NCI-H1930 (cell line): ENCODE results near the gene TPCN1.

Experiments
- DNase-seq, 2 experiments: peaks; one replicate each; lab custom pipeline; 2025; lab: John Stamatoyannopoulos, UW

TPCN1 gene

GRCh38 chr12:113226696-113227568, 5.7 kb downstream of the TPCN1 start:
- no peak for DNase-seq

DNA sequence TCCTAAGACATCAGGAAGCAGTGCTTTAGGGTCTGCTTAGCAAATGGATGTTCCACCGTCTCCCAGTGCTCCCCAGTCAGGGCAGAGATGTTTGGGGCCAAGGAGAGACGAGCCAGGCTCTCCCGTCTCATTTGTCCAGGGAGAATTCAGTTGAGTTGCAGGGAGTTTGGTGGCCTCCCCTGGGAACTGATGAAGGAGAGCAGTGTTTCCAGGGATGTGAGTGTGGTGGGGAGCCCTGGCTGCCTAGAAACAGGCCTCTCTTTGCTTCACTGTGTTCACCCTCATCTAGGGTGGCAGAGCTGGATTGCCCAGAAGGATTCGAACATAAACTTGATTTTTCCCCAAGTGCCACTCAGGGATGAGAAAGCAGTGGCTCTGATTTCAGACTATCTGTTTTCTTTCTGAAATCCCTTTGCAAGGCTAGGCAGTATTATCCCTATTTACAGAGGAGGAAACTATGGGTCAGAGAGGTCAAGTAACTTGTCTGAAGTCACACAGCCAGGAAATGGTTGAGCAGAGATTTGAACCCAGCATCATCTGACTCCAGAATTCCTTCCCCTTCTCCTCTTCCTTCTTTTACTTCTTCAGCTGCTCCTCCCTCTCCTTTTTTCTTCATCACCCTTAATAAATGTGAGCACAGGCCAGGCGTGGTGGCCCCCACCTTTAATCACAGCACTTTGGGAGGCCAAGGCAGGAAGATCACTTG, 6.6 kb downstream of the TPCN1 start:
- no peak for DNase-seq

DNA sequence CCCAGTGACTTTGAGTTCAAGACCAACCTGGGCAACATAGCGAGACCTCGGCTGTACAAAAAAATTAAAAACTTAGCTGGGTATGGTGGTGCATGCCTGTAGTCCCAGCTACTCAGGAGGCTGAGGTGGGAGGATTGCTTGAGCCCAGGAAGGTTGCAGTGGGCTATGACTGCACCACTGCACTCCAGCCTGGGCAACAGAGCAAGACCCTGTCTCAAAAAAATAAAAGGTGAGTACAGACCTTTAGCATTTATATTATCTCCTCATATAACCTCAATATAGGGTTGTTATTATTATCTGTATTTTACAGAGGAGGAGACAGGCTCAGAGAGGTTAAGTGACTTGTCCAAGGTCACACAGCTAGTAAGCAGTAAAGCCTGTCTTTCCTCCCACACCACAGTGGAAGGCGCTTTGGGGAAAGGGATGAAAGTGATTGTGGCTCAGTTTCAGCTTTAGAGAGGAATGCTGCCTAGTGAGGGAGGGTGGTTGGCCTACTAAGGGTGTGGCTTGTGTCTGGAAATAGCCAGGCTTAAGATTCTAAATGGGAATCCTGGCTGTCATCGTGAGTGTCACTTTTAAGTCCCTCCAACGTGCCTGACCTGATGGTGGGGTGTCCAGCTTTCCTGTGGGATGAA, 7.2 kb downstream of the TPCN1 start:
- DNase-seq, result no peak

GRCh38 chr12:113230315-113231234, 9.3 kb downstream of the TPCN1 start:
- no peak for DNase-seq

- no peak for DNase-seq
These were observed 10.2 kb downstream of the TPCN1 start for GRCh38 chr12:113231235-113232088.

DNA sequence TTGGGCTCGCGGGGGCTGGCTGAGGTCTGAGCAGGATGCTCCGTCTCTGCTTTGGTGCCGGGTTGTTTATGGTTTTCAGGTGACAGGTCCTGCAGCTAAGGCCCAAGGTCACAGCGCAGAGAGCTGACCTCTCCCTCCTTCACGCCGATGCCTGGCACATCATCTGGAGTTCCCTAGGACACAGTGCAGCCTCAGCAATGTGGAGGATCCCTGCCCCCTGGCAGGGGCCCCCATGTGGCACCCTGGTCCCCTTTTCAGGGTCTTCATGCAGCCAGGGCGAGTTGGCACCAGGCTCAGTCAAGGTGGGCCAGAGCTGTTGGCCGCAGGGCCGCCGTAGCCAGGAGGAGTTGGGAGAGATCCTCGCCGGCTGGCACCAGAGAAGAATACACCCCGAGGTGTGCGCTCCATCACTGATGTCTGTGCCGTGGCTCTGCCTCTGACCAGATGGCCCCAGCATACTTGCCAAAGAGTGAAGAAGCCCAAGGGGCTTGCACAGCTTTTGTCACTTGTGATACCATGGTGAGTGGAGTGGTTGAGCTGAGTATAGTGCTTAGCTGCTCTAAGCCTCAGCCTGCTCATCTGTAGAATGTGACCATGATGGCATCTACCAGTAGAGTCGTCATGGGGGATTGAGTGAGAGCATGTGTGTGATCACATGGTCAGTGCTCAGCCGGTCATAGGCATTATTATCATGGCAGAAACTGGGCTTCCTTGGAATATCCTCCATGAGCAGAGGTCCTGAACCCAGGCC, 11.0 kb downstream of the TPCN1 start:
- DNase-seq, result no peak

DNA sequence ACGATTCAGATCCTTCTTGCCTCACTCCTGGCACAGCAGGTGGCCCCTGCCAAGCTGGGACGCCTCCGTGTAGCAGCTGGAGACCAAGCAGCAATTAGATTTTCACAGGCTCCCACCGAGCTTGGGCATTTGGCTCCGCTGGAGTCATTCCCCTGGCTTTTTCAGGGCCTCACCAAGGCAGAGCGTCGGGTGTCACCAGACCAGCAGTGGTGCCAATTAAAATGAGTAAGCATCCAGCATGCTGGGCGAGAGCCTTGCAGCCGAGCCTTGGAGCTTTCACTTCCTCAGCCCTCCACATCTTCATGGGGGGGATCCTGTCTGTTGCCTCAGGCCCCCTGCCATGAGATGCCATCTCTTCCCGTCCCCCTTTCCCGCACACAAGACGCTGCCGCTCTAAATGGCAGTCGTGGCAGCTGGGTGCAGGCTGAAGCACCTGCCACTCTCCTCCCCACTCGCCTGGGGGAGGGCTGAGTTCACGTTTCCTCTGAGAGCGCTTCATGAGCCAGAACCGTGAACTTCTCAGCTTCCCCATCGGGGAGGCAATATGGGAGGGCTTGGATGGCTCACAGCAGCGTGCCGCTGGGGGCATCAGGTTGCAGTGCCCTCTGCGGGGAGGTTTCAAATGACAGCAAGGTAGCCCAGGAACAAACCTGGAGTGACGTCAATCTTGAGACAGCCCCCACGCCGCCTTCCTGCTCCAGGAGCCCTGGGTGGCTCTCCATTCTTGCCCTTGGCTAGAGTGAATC, 11.7 kb downstream of the TPCN1 start:
- DNase-seq, result no peak

- DNase-seq, result no peak
These were observed 12.7 kb downstream of the TPCN1 start for GRCh38 chr12:113233967-113234366.

DNA sequence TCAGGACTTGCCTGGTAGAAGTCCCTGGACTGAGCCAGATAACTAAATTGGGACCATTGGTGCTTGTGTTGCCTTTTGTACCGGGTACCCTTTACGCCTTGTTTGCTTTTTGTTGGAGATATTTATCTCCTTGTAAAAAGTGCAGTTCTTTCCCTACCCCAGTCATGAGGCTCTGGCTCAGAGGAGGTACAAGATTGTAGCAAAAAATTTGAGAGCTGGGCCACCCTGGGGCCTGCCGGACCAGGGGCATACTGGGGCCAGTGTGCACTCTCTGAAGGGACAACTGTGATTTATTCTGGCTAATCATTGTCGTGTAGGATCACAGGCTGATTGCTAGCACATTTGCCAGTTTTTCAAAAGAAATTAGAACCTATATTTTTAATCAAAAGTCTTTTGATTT, 13.2 kb downstream of the TPCN1 start:
- DNase-seq, result no peak

DNA sequence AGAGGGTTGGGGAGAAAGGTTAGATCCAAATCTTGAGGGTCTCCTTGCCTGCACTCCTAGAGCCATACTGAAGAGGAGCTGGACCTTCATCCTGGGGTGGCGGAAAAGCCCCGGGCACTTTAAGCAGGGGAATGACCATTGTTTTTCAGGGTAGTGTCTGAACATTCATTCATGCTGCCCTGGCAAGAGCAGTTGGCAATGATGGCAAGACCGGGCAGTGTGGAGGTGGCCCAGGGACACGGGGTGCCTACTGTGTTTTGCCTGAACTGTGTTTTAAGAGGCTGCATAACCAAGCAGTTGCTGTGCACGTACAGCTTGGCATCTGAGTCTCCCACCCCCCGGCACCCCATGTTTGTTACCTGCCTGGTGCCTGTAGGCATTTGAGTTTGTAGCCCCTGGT, 14.7 kb downstream of the TPCN1 start:
- DNase-seq, result no peak

DNA sequence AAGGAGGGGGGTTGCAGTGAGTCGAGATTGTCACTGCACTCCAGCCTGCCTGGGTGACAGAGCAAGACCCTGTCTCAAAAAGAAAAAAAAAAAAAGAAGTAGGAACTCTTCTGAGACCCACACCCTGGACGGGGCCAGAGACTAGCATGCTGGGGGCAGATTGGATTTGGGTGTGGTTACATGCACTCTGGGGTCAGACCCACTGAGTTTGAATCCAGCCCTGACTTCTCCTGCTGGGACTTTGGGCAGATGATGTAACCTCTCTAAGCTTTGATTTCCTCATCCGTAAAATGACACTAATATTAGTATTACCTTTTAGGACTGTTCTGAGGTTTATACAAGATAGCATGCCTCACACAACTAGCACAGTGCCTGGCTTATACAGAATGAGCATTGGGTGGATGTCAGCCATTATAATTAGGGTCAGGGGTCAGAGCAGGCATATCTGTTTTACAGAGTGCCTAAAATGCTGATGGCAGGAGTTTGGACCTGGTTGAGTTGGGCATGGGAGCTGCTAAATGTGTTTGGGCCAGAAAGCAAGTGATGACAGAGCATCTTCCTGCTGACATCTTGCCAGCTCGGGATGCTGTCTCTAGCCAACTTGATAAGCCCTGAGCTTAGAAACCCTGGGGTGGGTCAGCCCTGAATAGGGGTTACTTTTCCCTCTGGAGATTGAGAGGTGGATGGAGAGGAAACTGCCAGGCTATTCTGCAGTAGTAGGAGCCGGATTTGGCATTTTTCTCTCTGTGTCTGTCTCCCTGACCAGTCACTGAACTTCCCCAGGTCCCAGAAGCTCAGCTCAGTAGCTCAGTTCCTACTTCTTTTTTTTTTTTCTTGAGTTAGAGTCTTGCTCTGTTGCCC, 15.5 kb downstream of the TPCN1 start:
- DNase-seq, result no peak

DNA sequence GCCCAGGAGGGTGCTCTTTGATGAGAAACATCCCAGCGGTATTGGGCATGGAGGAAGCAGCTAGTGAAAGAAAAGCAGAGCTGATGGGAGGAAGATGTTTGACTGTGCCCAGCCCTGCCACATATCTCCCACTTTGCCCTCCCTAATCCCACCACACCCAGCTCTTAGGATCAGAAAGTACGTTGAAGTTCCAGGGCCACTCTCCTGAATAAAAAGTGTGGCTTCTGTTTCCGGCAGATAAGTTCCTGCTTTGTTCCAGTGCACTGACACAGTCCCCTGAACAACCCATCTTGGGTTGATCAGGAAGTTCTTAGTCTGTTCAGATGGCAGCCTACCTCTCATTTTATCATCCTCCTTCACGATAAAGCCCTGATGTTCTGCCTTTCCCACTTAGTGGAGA, 16.5 kb downstream of the TPCN1 start:
- DNase-seq, result no peak

GRCh38 chr12:113238309-113238708, 17.0 kb downstream of the TPCN1 start:
- no peak for DNase-seq

DNA sequence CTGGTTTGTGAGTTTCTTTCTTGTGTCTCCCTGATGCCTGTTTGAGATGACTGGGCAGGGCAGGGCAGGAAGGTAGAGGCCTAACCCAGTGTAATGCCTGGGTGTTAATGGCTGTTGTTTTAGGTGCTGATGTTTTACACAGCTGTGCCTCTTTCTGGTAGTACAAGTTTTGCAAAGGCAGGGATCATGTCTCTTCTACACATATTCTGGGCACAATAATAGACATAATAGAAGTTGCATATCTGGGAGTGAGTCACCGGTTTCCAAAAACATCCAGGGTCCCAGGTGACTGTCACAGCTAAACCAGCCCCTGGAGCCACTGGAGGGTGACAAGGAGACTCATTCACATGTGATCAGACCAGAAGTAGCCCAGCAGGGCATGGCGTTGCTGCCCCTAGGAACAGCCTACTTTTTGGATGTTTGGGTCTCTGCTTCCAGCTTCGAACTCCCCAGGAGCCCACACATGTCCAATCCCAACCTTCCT, 18.1 kb downstream of the TPCN1 start:
- DNase-seq, result no peak

DNA sequence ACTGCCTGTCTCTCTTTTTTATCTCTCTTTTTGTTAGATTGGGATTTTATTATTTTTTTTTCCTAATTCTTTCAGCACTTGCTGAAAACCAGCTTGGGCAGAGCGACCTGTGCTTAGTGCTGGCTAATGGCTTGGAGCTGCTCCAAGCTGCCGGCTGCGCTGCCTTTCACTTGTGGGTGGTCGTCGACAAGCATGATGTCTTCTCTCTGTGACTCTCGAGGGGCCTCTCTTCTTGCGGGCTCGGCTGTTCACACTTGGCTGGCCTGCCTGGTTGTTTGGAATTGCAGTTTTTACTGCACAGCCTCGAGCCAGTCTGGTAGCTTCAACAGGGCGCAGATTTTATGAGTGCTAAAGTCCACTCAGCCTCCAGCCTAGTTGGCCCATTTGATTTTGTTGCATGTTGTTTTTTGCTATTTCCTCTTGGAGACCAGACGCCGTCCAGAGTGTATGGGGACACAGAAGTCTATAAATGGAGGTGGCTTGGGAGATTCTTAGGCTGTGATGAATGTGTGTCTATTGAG, 18.6 kb downstream of the TPCN1 start:
- no peak for DNase-seq

GRCh38 chr12:113240395-113240794, 19.1 kb downstream of the TPCN1 start:
- no peak for DNase-seq

DNA sequence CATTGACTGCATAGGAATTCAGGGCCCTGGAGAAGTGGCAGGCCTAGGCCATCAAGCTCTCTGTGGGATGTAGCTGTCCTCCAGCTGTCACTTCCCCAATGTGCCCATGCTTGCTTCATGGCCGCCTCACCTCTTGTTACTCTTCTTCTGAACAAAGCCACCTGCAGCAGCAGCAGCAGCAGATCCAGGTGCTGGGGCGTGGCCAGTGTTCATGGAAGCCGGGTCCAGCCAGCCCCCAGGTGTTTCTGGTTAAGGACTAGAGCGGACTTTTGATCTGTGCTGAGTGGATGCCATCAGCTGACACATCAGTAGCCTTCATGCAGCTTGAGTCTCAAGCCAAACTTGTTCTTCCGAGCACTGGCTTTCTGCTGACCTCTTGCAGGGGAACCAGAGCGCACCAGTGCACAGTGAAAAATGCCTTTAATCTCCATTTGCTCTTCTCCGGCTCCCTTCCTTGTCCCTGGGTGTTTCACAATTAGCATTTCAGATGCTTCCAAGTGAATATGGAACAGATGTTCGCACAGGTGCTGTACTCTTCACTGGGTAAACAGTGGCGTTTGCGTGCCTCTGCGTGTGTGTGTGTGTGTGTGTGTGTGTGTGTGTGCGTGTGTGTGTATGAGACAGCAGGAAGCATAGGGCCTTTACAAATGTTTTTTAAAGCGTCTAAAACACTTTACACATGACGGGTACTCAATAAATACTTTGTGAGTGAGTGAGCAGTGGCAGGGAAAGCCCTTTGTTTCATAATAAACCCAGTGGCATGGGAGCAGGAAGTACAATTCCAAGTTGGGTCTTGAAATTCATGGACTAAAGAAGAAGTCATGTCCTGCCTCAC, 20.1 kb downstream of the TPCN1 start:
- DNase-seq, result no peak
